ENCODE data around the gene IGFL1. TPM values are rescaled to one million over a fixed set of nuclear protein-coding genes. Genes with fewer than 3 reads are reported as not detected.

The IGFL1 gene
- total and polyA plus RNA-seq, 2 of the 8 experiments (the other 6 are each of a cell fraction or from before 2014, with no cell fraction given), result not detected

GRCh38 chr19:46191356-46191755 is 38.2 kb upstream of the IGFL1 start (continued):
- no peak for TF ChIP-seq GTF2F1 (IDR thresholded peaks at IDR 0.05; ENCODE audit: borderline replicate concordance, low read depth, low read length)
- TF ChIP-seq SIRT6 (IDR thresholded peaks at IDR 0.05; ENCODE audit: low read length), result no peak
- TF ChIP-seq POLR2A (IDR thresholded peaks at IDR 0.05; ENCODE audit: control extremely low read depth in 1 of 2, low read depth in 2 of 2, low read length in 2 of 2), result no peak
- TF ChIP-seq, protein P1, sequence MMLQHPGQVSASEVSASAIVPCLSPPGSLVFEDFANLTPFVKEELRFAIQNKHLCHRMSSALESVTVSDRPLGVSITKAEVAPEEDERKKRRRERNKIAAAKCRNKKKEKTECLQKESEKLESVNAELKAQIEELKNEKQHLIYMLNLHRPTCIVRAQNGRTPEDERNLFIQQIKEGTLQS (IDR thresholded peaks at IDR 0.05; ENCODE audit: insufficient read depth, low read depth, low read length), result no peak
- TF ChIP-seq SP1 (IDR thresholded peaks at IDR 0.05; ENCODE audit: low read depth, low read length), result no peak
- no peak for TF ChIP-seq HDAC6 (IDR thresholded peaks at IDR 0.05; ENCODE audit: low read depth, low read length)

Data from H1 (cell line).